ENCODE results near the gene TNNI3. TPM values are rescaled to one million over a fixed set of nuclear protein-coding genes. Genes with fewer than 3 reads are reported as not detected.

TNNI3 gene
- total RNA-seq, 2 donors from 2014 or later: 9.8 to 14.2 TPM

DNA sequence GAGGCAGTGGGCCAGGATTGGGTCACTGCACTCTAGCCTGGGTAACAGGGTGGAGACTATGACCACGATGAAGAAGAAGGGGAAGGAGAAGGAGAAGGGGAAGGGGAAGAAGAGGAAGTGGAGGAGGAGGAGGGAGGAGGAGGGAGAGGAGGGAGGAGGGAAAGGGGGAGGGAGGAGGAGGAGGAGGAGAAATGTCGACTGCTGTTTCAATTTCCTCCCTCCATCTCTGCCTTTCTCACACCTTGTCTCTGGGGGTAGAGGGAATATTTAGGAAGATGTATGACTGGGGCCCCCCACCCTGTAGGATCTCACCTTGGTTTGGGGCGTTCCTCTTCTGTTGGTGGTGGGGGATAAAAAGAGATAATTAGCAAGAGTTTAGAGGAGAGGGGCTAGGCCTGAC lies 12.3 kb downstream of the TNNI3 start:
- no peak overlapping the region for H3K9ac ChIP-seq (ENCODE audit: extremely low read depth, low read length, poor library complexity, severe bottlenecking)
- H3K27ac Mint-ChIP-seq: no peak overlapping the region
- no peaks in the 10 kb centered on the region for H3K9me3 Mint-ChIP-seq
- H3K36me3 ChIP-seq (ENCODE audit: control insufficient read depth, insufficient read depth, low read length): no peaks in the 10 kb centered on the region
- no peaks in the 10 kb centered on the region for H3K4me1 ChIP-seq (ENCODE audit: control insufficient read depth, insufficient read depth, low read length)
- H3K4me3 ChIP-seq (ENCODE audit: low read length): no peak overlapping the region
- H3K27ac ChIP-seq (ENCODE audit: low read depth, low read length): no peak overlapping the region
- no peaks in the 10 kb centered on the region for H3K36me3 Mint-ChIP-seq (ENCODE audit: low read depth)
- H3K4me3 Mint-ChIP-seq: no peak overlapping the region
- no peaks in the 10 kb centered on the region for H3K27me3 ChIP-seq (ENCODE audit: control insufficient read depth, insufficient read depth, low read length, poor library complexity, severe bottlenecking)
- WGBS, 2 experiments (ENCODE audit: insufficient coverage in 1 of 2, insufficient read length in 1 of 2): 41% methylated on average over 2 of the region's 3 CpGs; no CpG with 5 or more reads in 1 of the 2 experiments
- peaks cover 17% of the 10 kb centered on the region for H3K4me1 Mint-ChIP-seq
- peaks cover 68% of the 10 kb centered on the region for H3K27me3 Mint-ChIP-seq (ENCODE audit: insufficient read depth)
- H3K9me3 ChIP-seq (ENCODE audit: control insufficient read depth, low read length): no peaks in the 10 kb centered on the region
- no peak for TF ChIP-seq CTCF (conservative IDR thresholded peaks at IDR 0.05)
- no peak for DNase-seq

GRCh38 chr19:55141696-55142095 lies 15.8 kb downstream of the TNNI3 start:
- peak; percentile 69 for DNase-seq
- Mint-ChIP-seq H3K4me1 (peaks cover 7% of the 10 kb centered on the region), H3K9me3 (no peaks in the 10 kb centered on the region), H3K36me3 (ENCODE audit: low read depth) (no peaks in the 10 kb centered on the region), H3K27ac (no peak overlapping the region), H3K27me3 (ENCODE audit: insufficient read depth) (peaks cover 43% of the 10 kb centered on the region), H3K4me3 (peak overlapping the region; percentile 34)
- H3K4me3 ChIP-seq (ENCODE audit: low read length): no peak overlapping the region
- H3K4me1 ChIP-seq (ENCODE audit: control insufficient read depth, insufficient read depth, low read length): no peaks in the 10 kb centered on the region
- 50 to 57% methylated on average over 12 to 20 of the region's 21 CpGs for WGBS, 2 experiments (ENCODE audit: insufficient coverage in 1 of 2, insufficient read length in 1 of 2)
- H3K27me3 ChIP-seq (ENCODE audit: control insufficient read depth, insufficient read depth, low read length, poor library complexity, severe bottlenecking): no peaks in the 10 kb centered on the region
- no peaks in the 10 kb centered on the region for H3K9me3 ChIP-seq (ENCODE audit: control insufficient read depth, low read length)
- no peak overlapping the region for H3K27ac ChIP-seq (ENCODE audit: low read depth, low read length)
- H3K36me3 ChIP-seq (ENCODE audit: control insufficient read depth, insufficient read depth, low read length): no peaks in the 10 kb centered on the region
- no peak overlapping the region for H3K9ac ChIP-seq (ENCODE audit: extremely low read depth, low read length, poor library complexity, severe bottlenecking)
- no peak for TF ChIP-seq CTCF (conservative IDR thresholded peaks at IDR 0.05)

- WGBS, 2 experiments (ENCODE audit: insufficient coverage in 1 of 2, insufficient read length in 1 of 2): 70 to 84% methylated on average over 5 to 8 of the region's 9 CpGs
Observed at GRCh38 chr19:55137915-55138314, 19.6 kb downstream of the TNNI3 start.

More at GRCh38 chr19:55137915-55138314, 19.6 kb downstream of the TNNI3 start:
- no peak overlapping the region for H3K4me3 Mint-ChIP-seq
- no peak overlapping the region for H3K27ac Mint-ChIP-seq
- H3K9ac ChIP-seq (ENCODE audit: extremely low read depth, low read length, poor library complexity, severe bottlenecking): no peak overlapping the region
- H3K36me3 Mint-ChIP-seq (ENCODE audit: low read depth): no peaks in the 10 kb centered on the region
- no peaks in the 10 kb centered on the region for H3K27me3 ChIP-seq (ENCODE audit: control insufficient read depth, insufficient read depth, low read length, poor library complexity, severe bottlenecking)
- H3K4me1 Mint-ChIP-seq: peaks cover 7% of the 10 kb centered on the region
- no peak for TF ChIP-seq CTCF (conservative IDR thresholded peaks at IDR 0.05)
- no peak overlapping the region for H3K4me3 ChIP-seq (ENCODE audit: low read length)
- no peaks in the 10 kb centered on the region for H3K4me1 ChIP-seq (ENCODE audit: control insufficient read depth, insufficient read depth, low read length)
- H3K9me3 Mint-ChIP-seq: no peaks in the 10 kb centered on the region
- no peaks in the 10 kb centered on the region for H3K9me3 ChIP-seq (ENCODE audit: control insufficient read depth, low read length)
- no peaks in the 10 kb centered on the region for H3K36me3 ChIP-seq (ENCODE audit: control insufficient read depth, insufficient read depth, low read length)
- no peak for DNase-seq
- H3K27me3 Mint-ChIP-seq (ENCODE audit: insufficient read depth): peaks cover 18% of the 10 kb centered on the region
- no peak overlapping the region for H3K27ac ChIP-seq (ENCODE audit: low read depth, low read length)

All from endodermal cell (in vitro differentiated cells).